Trophoblast cell (in vitro differentiated cells and primary cell): ENCODE results near the gene C2orf72.

ENCODE experiments used
- DNase-seq, 2 donors: peaks; one replicate each; pipeline ENCODE4 v3.0.0-alpha.2; 2016
- H2AFZ ChIP-seq: 2 replicates; pipeline ENCODE4 v1.6.1; 2013; ENCODE audit warnings: low read length, moderate library complexity, mild to moderate bottlenecking; ENCODE audit not compliant: insufficient read depth, poor library complexity
- H2AK5ac ChIP-seq: 2 replicates; pipeline ENCODE4 v1.6.1; 2013; ENCODE audit warnings: mild to moderate bottlenecking, low read length
- H2BK120ac ChIP-seq: 2 replicates; pipeline ENCODE4 v1.6.1; 2013; ENCODE audit warnings: low read length, mild to moderate bottlenecking, moderate library complexity; ENCODE audit not compliant: insufficient read depth, poor library complexity
- H2BK12ac ChIP-seq: 2 replicates; pipeline ENCODE4 v1.6.1; 2013; ENCODE audit warnings: mild to moderate bottlenecking, low read length, moderate library complexity
- H2BK5ac ChIP-seq: 2 replicates; pipeline ENCODE4 v1.6.1; 2013; ENCODE audit warnings: low read length, low read depth, moderate library complexity, mild to moderate bottlenecking; ENCODE audit not compliant: poor library complexity
- H3K14ac ChIP-seq: 2 replicates; pipeline ENCODE4 v1.6.1; 2013; ENCODE audit warnings: mild to moderate bottlenecking, low read length
- H3K18ac ChIP-seq: 2 replicates; pipeline ENCODE4 v1.6.1; 2013; ENCODE audit warnings: mild to moderate bottlenecking, low read length
- H3K23ac ChIP-seq: 2 replicates; pipeline ENCODE4 v1.6.1; 2013; ENCODE audit warnings: low read length
- H3K27ac ChIP-seq: 2 replicates; pipeline ENCODE4 v1.5.1; 2013; ENCODE audit warnings: low read depth, mild to moderate bottlenecking, inconsistent platforms, low read length, moderate library complexity
- H3K27me3 ChIP-seq: 2 replicates; pipeline ENCODE4 v1.6.1; 2013; ENCODE audit warnings: inconsistent platforms, mild to moderate bottlenecking, low read length, moderate library complexity; ENCODE audit not compliant: insufficient read depth
- H3K36me3 ChIP-seq, 2 experiments: 1 replicate in 1 of 2; 2 replicates in 1 of 2; pipeline ENCODE4 v1.6.1; 2013; ENCODE audit warnings: low read length in 2 of 2, mild to moderate bottlenecking in 2 of 2, moderate library complexity in 1 of 2; ENCODE audit not compliant: insufficient read depth in 2 of 2, control insufficient read depth in 1 of 2
- H3K4ac ChIP-seq: 2 replicates; pipeline ENCODE4 v1.6.1; 2013; ENCODE audit warnings: low read depth, mild to moderate bottlenecking, low read length, moderate library complexity
- H3K4me1 ChIP-seq, 2 experiments: 1 replicate in 1 of 2; 2 replicates in 1 of 2; pipeline ENCODE4 v1.6.1; 2013; ENCODE audit warnings: low read length in 2 of 2, mild to moderate bottlenecking in 2 of 2, moderate library complexity in 1 of 2; ENCODE audit not compliant: insufficient read depth in 2 of 2, control insufficient read depth in 1 of 2
- H3K4me2 ChIP-seq: 2 replicates; pipeline ENCODE4 v1.6.1; 2013; ENCODE audit warnings: inconsistent platforms, mild to moderate bottlenecking, low read length, moderate library complexity
- H3K4me3 ChIP-seq: 2 replicates; pipeline ENCODE4 v1.5.1; 2013; ENCODE audit warnings: mild to moderate bottlenecking, low read depth, low read length, inconsistent platforms
- H3K79me1 ChIP-seq: one replicate; pipeline ENCODE4 v1.6.1; 2013; ENCODE audit warnings: low read length
- H3K79me2 ChIP-seq: 2 replicates; pipeline ENCODE4 v1.6.1; 2013; ENCODE audit warnings: low read length, mild to moderate bottlenecking; ENCODE audit not compliant: control insufficient read depth, insufficient read depth, poor library complexity
- H3K9ac ChIP-seq: 2 replicates; pipeline ENCODE4 v1.6.1; 2013; ENCODE audit warnings: mild to moderate bottlenecking, low read length
- H3K9me3 ChIP-seq: 2 replicates; pipeline ENCODE4 v1.6.1; 2013; ENCODE audit warnings: low read depth, mild to moderate bottlenecking, control low read depth, inconsistent platforms, low read length; ENCODE audit not compliant: insufficient read depth
- H4K12ac ChIP-seq: 2 replicates; pipeline ENCODE4 v1.6.1; 2013; ENCODE audit warnings: low read depth, mild to moderate bottlenecking, low read length, moderate library complexity
- H4K8ac ChIP-seq: 2 replicates; pipeline ENCODE4 v1.6.1; 2013; ENCODE audit warnings: low read depth, mild to moderate bottlenecking, low read length, moderate library complexity
- H4K91ac ChIP-seq: one replicate; pipeline ENCODE4 v1.6.1; 2013; ENCODE audit warnings: low read depth, mild to moderate bottlenecking, low read length, moderate library complexity
- WGBS: extraction: QIAGEN DNeasy Blood & Tissue Kit; methylation state at CpG from one replicate; pipeline ENCODE4 v1.1.7; 2013; ENCODE audit warnings: missing lambda C conversion rate; ENCODE audit not compliant: insufficient read length, insufficient coverage; ENCODE audit errors: extremely low coverage; 5-methylcytosine and 5-hydroxymethylcytosine counted together

The C2orf72 gene

GRCh38 chr2:231041061-231041689 is 3.9 kb downstream of the C2orf72 start:
- H3K36me3 ChIP-seq, result peaks cover 0 to 2% of the 10 kb centered on the region in 2 experiments
- no peak overlapping the region for H3K23ac ChIP-seq
- H3K4ac ChIP-seq, result no peak overlapping the region
- H3K9me3 ChIP-seq, result peaks cover 1% of the 10 kb centered on the region
- no peak for DNase-seq
- no peak overlapping the region for H3K27ac ChIP-seq
- peaks cover 8% of the 10 kb centered on the region for H3K79me1 ChIP-seq
- no CpG with 5 or more reads among the region's 8 CpGs for WGBS
- no peak overlapping the region for H4K91ac ChIP-seq
- H2AK5ac ChIP-seq, result no peak overlapping the region
- no peak overlapping the region for H3K9ac ChIP-seq
- H2AFZ ChIP-seq, result no peak overlapping the region
- H3K79me2 ChIP-seq, result peaks cover 4% of the 10 kb centered on the region
- peaks cover 8% of the 10 kb centered on the region in 2 experiments for H3K4me1 ChIP-seq
- no peak overlapping the region for H2BK5ac ChIP-seq
- no peak overlapping the region for H4K12ac ChIP-seq
- H3K4me3 ChIP-seq, result no peak overlapping the region
- no peak overlapping the region for H3K14ac ChIP-seq
- H2BK120ac ChIP-seq, result no peak overlapping the region
- H3K27me3 ChIP-seq, result peaks cover 14% of the 10 kb centered on the region
- H3K4me2 ChIP-seq, result no peak overlapping the region
- no peak overlapping the region for H3K18ac ChIP-seq
- H4K8ac ChIP-seq, result peak overlapping the region; percentile 25
- no peak overlapping the region for H2BK12ac ChIP-seq

DNA sequence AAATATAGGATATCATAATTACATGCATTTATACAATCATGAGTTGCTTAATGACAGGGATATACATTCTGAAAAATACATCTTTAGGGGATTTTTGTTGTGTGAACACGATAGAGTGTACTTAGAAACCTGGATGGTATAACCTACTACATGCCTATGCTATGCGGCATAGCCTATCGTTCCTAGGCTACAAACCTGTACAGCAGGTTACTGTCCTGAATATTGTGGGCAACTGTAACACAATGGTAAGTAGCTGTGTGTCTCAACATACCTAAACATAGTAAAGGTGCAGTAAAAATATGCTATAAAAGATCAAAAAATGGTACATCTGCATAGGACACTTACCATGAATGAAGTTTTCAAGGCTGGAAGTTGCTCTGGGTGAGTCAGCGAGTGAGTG is 6.5 kb downstream of the C2orf72 start:
- no CpG with 5 or more reads among the region's 4 CpGs for WGBS
- H4K91ac ChIP-seq, result no peak overlapping the region
- no peak overlapping the region for H4K12ac ChIP-seq
- H3K23ac ChIP-seq, result no peak overlapping the region
- H3K4me1 ChIP-seq, result peaks cover 7 to 9% of the 10 kb centered on the region in 2 experiments
- no peak overlapping the region for H3K14ac ChIP-seq
- no peak overlapping the region for H2AK5ac ChIP-seq
- no peak overlapping the region for H3K4ac ChIP-seq
- H2AFZ ChIP-seq, result no peak overlapping the region
- H3K18ac ChIP-seq, result no peak overlapping the region
- no peaks in the 10 kb centered on the region for H3K79me2 ChIP-seq
- peaks cover under 1% of the 10 kb centered on the region for H3K27me3 ChIP-seq
- H3K79me1 ChIP-seq, result peaks cover 2% of the 10 kb centered on the region
- H2BK120ac ChIP-seq, result no peak overlapping the region
- no peak overlapping the region for H4K8ac ChIP-seq
- no peaks in the 10 kb centered on the region for H3K9me3 ChIP-seq
- H3K4me3 ChIP-seq, result no peak overlapping the region
- H3K27ac ChIP-seq, result no peak overlapping the region
- no peak overlapping the region for H3K9ac ChIP-seq
- H2BK5ac ChIP-seq, result no peak overlapping the region
- H3K4me2 ChIP-seq, result no peak overlapping the region
- H2BK12ac ChIP-seq, result no peak overlapping the region
- DNase-seq, result peak; percentile 82 to 94
- H3K36me3 ChIP-seq, result peaks cover 0 to 6% of the 10 kb centered on the region in 2 experiments

GRCh38 chr2:231046916-231047273 is 9.6 kb downstream of the C2orf72 start:
- Histone ChIP-seq H3K4me3 (no peak overlapping the region), H4K8ac (no peak overlapping the region)

GRCh38 chr2:231047274-231047922 is 10.1 kb downstream of the C2orf72 start:
- no peak overlapping the region for H2AK5ac ChIP-seq
- H3K18ac ChIP-seq, result no peak overlapping the region
- no peak overlapping the region for H3K14ac ChIP-seq
- H3K4me2 ChIP-seq, result no peak overlapping the region
- no peaks in the 10 kb centered on the region for H3K27me3 ChIP-seq
- H3K9me3 ChIP-seq, result no peaks in the 10 kb centered on the region
- H3K4ac ChIP-seq, result no peak overlapping the region
- H3K36me3 ChIP-seq, result peaks cover 0 to 6% of the 10 kb centered on the region in 2 experiments
- no peaks in the 10 kb centered on the region for H3K79me2 ChIP-seq
- no peak overlapping the region for H4K12ac ChIP-seq
- no peak overlapping the region for H2AFZ ChIP-seq
- no peak overlapping the region for H2BK5ac ChIP-seq
- no peak overlapping the region for H2BK12ac ChIP-seq
- no peak overlapping the region for H4K91ac ChIP-seq
- DNase-seq, result no peak
- H3K27ac ChIP-seq, result peak overlapping the region; percentile 2
- no peak overlapping the region for H4K8ac ChIP-seq
- no peak overlapping the region for H3K4me3 ChIP-seq
- no peak overlapping the region for H2BK120ac ChIP-seq
- no peak overlapping the region for H3K23ac ChIP-seq
- no peak overlapping the region for H3K9ac ChIP-seq
- peaks cover 18 to 20% of the 10 kb centered on the region in 2 experiments for H3K4me1 ChIP-seq
- no CpG with 5 or more reads among the region's 8 CpGs for WGBS
- peaks cover 6% of the 10 kb centered on the region for H3K79me1 ChIP-seq

More at GRCh38 chr2:231046916-231047273, 9.6 kb downstream of the C2orf72 start:
- Histone ChIP-seq H3K27ac (no peak overlapping the region), H2AK5ac (no peak overlapping the region), H2BK120ac (no peak overlapping the region), H3K4me1 (peaks cover 15 to 18% of the 10 kb centered on the region in 2 experiments), H3K4ac (no peak overlapping the region), H3K27me3 (no peaks in the 10 kb centered on the region), H3K14ac (no peak overlapping the region), H2AFZ (no peak overlapping the region), H4K91ac (peak overlapping the region; percentile 17), H3K4me2 (no peak overlapping the region), H3K79me1 (peaks cover 5% of the 10 kb centered on the region), H4K12ac (no peak overlapping the region), H3K9ac (no peak overlapping the region), H2BK5ac (no peak overlapping the region), H3K23ac (no peak overlapping the region), H3K79me2 (no peaks in the 10 kb centered on the region), H3K36me3 (peaks cover 0 to 6% of the 10 kb centered on the region in 2 experiments), H3K9me3 (no peaks in the 10 kb centered on the region), H2BK12ac (no peak overlapping the region), H3K18ac (no peak overlapping the region)
- DNase-seq, result no peak
- no CpG with 5 or more reads among the region's 5 CpGs for WGBS
